Common myeloid progenitor, CD34-positive (primary cell): ENCODE measurements around the gene MTFMT.

Source experiments
- CTCF ChIA-PET: fragments of 350-600 bp; sonication (Branson Sonifier 250); formaldehyde crosslinking; loops from one replicate; lab custom pipeline; 2021; ENCODE audit warnings: antibody characterized with exemption; lab: Charles Lee
- POLR2A ChIA-PET: fragments of 350-600 bp; sonication (Branson Sonifier 250); formaldehyde crosslinking; loops from one replicate; lab custom pipeline; 2021; ENCODE audit warnings: antibody characterized with exemption; lab: Charles Lee
- DNase-seq, 3 donors: peaks; one replicate each; pipeline versions ENCODE4 v3.0.0 to v3.0.0-alpha.2; 2013
- H3K27ac ChIP-seq, 2 experiments: 1 replicate in 1 of 2; 2 replicates in 1 of 2; pipeline ENCODE4 v1.7.0; 2013; ENCODE audit warnings: inconsistent platforms in 2 of 2, low read length in 2 of 2, mild to moderate bottlenecking in 2 of 2, low read depth in 1 of 2, moderate library complexity in 1 of 2; ENCODE audit not compliant: severe bottlenecking in 2 of 2, insufficient read depth in 1 of 2, poor library complexity in 1 of 2
- H3K27me3 ChIP-seq, 5 experiments: replicated peaks in 2 of 5; 1 replicate in 3 of 5; 2 replicates in 2 of 5; pipeline versions ENCODE4 v1.6.1 to v1.7.0; 2013; ENCODE audit warnings: low read length in 4 of 5, mild to moderate bottlenecking in 2 of 5, moderate library complexity in 2 of 5, inconsistent platforms in 1 of 5; ENCODE audit not compliant: insufficient read depth in 5 of 5, control insufficient read depth in 4 of 5
- H3K36me3 ChIP-seq, 4 experiments: 1 replicate in 2 of 4; 2 replicates in 2 of 4; pipeline versions ENCODE4 v1.6.1 to v1.7.0; 2013; ENCODE audit warnings: low read length in 3 of 4, control low read depth in 1 of 4, mild to moderate bottlenecking in 1 of 4; ENCODE audit not compliant: control insufficient read depth in 4 of 4, insufficient read depth in 4 of 4
- H3K4me1 ChIP-seq, 4 experiments: 1 replicate in 3 of 4; 2 replicates in 1 of 4; pipeline versions ENCODE4 v1.6.1 to v1.7.1; 2013; ENCODE audit warnings: low read length in 3 of 4, mild to moderate bottlenecking in 3 of 4, control low read depth in 1 of 4, inconsistent platforms in 1 of 4, moderate library complexity in 1 of 4; ENCODE audit not compliant: control insufficient read depth in 4 of 4, insufficient read depth in 4 of 4; ENCODE audit errors: control extremely low read depth in 1 of 4
- H3K4me3 ChIP-seq, 7 experiments: 1 replicate in 4 of 7; 2 replicates in 3 of 7; pipeline versions ENCODE4 v1.5.1 to v1.7.0; 2013; ENCODE audit warnings: mild to moderate bottlenecking in 7 of 7, low read length in 6 of 7, moderate library complexity in 6 of 7, inconsistent platforms in 2 of 7, low read depth in 2 of 7, control low read depth in 1 of 7; ENCODE audit not compliant: insufficient read depth in 4 of 7, control insufficient read depth in 1 of 7; ENCODE audit errors: extremely low read depth in 1 of 7
- H3K9me3 ChIP-seq, 5 experiments: 1 replicate in 4 of 5; 2 replicates in 1 of 5; pipeline versions ENCODE4 v1.6.1 to v1.7.1; 2013; ENCODE audit warnings: low read length in 4 of 5, mild to moderate bottlenecking in 2 of 5, inconsistent platforms in 1 of 5, low read depth in 1 of 5, moderate library complexity in 1 of 5; ENCODE audit not compliant: control insufficient read depth in 4 of 5, insufficient read depth in 2 of 5; ENCODE audit errors: control extremely low read depth in 1 of 5
- WGBS: methylation state at CpG from one replicate; pipeline ENCODE4 v1.1.5; 2013; ENCODE audit not compliant: insufficient coverage; 5-methylcytosine and 5-hydroxymethylcytosine counted together

Gene MTFMT

GRCh38 chr15:65041787-65042186, 12.3 kb upstream of the MTFMT start:
- CTCF ChIA-PET: interaction anchor here (1.1 to 3.2 kb wide), 7 partner anchors 9 to 60 kb away, joined by 3 to 18 read pairs (median 8); no protein-coding TSS in a partner anchor
- 100% methylated on average over 1 of the region's 2 CpGs for WGBS
- Histone ChIP-seq H3K9me3 (no peaks in the 10 kb centered on the region), H3K27ac (no peak overlapping the region), H3K4me1 (no peaks in the 10 kb centered on the region), H3K27me3 (no peaks in the 10 kb centered on the region), H3K4me3 (no peak overlapping the region), H3K36me3 (no peaks in the 10 kb centered on the region)
- POLR2A ChIA-PET: no interaction called here
- no peak for DNase-seq

- no peak for DNase-seq
- H3K36me3 ChIP-seq: no peaks in the 10 kb centered on the region
- H3K27ac ChIP-seq: no peak overlapping the region
- ChIA-PET POLR2A (no interaction called here), CTCF (interaction anchor here (1.1 to 2.4 kb wide), 3 partner anchors 13 to 61 kb away, joined by 3 to 8 read pairs (median 3); no protein-coding TSS in a partner anchor)
- no peaks in the 10 kb centered on the region for H3K4me1 ChIP-seq
- no peak overlapping the region for H3K4me3 ChIP-seq
- no peaks in the 10 kb centered on the region for H3K27me3 ChIP-seq
- H3K9me3 ChIP-seq: no peaks in the 10 kb centered on the region
- WGBS: 100% methylated on average over 2 of the region's 6 CpGs
Measured at GRCh38 chr15:65040461-65040860, 11.0 kb upstream of the MTFMT start.

DNA sequence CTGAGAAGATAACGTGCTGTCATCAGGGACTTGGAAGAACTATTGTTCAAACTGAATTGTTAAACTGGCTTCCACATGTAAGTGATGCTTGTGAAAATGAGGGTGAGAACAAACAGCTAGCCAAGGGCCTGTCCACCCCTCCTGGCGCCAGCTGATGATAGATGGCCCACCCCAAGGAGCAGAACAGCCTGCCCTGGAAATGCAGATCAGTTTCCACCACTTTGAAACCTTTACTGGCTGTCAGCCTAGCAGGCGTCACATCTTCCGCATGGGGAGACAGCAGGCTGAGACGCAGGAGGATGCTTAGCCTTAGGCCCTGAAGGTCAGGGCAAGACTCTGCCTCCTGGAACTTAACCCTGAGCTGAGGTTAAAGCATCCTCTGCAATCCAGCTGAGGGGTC, 9.4 kb upstream of the MTFMT start:
- Histone ChIP-seq H3K4me3 (no peak overlapping the region), H3K27ac (no peak overlapping the region), H3K36me3 (no peaks in the 10 kb centered on the region), H3K9me3 (no peaks in the 10 kb centered on the region), H3K27me3 (no peaks in the 10 kb centered on the region), H3K4me1 (peaks cover 0 to 1% (median under 1%) of the 10 kb centered on the region in 4 experiments)
- DNase-seq: no peak
- ChIA-PET POLR2A (interaction anchor here (0.6 kb wide), 1 partner anchor 14 kb away, joined by 4 read pairs; no protein-coding TSS in a partner anchor), CTCF (interaction anchor here (1.1 to 1.7 kb wide), 5 partner anchors 12 to 62 kb away, joined by 3 to 6 read pairs (median 5); no protein-coding TSS in a partner anchor)
- WGBS: 100% methylated on average over 4 of the region's 5 CpGs

DNA sequence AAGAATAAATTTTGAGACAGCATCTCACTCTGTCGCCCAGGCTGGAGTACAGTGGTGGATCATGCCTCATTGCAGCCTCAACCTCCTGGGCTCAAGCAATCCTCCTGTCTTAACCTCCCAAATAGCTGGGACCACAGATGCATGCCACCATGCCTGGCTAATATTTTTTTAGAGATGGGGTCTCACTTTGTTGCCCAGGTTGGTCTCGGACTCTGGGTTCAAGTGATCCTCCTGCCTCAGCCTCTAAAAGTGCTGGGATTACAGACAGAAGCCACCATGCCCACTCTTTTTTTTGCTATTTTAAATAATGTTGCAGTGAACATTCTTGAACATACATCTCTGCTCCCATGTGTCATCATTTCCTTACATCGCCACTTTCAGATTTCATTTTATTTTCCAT, 9.0 kb upstream of the MTFMT start:
- CTCF ChIA-PET: interaction anchor here (1.1 to 1.7 kb wide), 5 partner anchors 13 to 63 kb away, joined by 3 to 6 read pairs (median 5); no protein-coding TSS in a partner anchor
- H3K4me3 ChIP-seq: no peak overlapping the region
- no peak overlapping the region for H3K27ac ChIP-seq
- POLR2A ChIA-PET: no interaction called here
- H3K4me1 ChIP-seq: peaks cover 1 to 5% (median 3%) of the 10 kb centered on the region in 4 experiments
- H3K36me3 ChIP-seq: no peaks in the 10 kb centered on the region
- no peak for DNase-seq
- no peaks in the 10 kb centered on the region for H3K9me3 ChIP-seq
- 92% methylated on average over 3 of the region's 3 CpGs for WGBS
- no peaks in the 10 kb centered on the region for H3K27me3 ChIP-seq

DNA sequence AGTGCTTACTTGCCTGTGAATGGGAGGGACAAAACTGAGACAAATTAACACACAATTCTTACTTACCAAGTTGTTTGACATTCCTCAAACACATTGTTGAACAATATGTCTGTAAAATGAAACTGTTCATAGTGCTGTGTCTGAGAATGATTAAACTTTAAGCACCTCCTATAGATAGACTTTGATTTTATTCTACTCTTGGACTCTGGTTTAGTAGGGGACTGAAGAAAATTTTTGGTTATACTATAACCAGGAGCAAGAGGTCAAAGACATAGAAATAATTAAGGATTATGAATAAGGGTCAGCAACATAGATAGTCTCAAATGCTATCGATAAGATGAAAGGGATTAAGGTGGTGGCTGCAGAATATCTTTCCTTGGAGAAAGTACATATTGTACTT, 7.9 kb upstream of the MTFMT start:
- H3K27me3 ChIP-seq: peaks cover 0 to 1% (median 0%) of the 10 kb centered on the region in 5 experiments
- peaks cover 2 to 12% (median 7%) of the 10 kb centered on the region in 4 experiments for H3K4me1 ChIP-seq
- CTCF ChIA-PET: interaction anchor here (0.7 kb wide), 1 partner anchor 278 kb away, joined by 3 read pairs; no protein-coding TSS in a partner anchor
- POLR2A ChIA-PET: no interaction called here
- WGBS: no CpG with 5 or more reads among the region's 1 CpG
- no peak overlapping the region for H3K4me3 ChIP-seq
- H3K27ac ChIP-seq: no peak overlapping the region
- H3K9me3 ChIP-seq: no peaks in the 10 kb centered on the region
- no peaks in the 10 kb centered on the region for H3K36me3 ChIP-seq
- no peak for DNase-seq

- Histone ChIP-seq H3K27ac (no peak overlapping the region), H3K27me3 (peaks cover 0 to 3% (median 0%) of the 10 kb centered on the region in 5 experiments), H3K9me3 (no peaks in the 10 kb centered on the region), H3K4me3 (no peak overlapping the region), H3K4me1 (peaks cover 2 to 14% (median 7%) of the 10 kb centered on the region in 4 experiments), H3K36me3 (no peaks in the 10 kb centered on the region)
- CTCF ChIA-PET: interaction anchor here (0.7 to 4.0 kb wide), 12 partner anchors 8 to 348 kb away, joined by 3 to 31 read pairs (median 4); partner anchors contain the start of genes KBTBD13 and SLC51B
- 98% methylated on average over 10 of the region's 11 CpGs for WGBS
- POLR2A ChIA-PET: no interaction called here
- no peak for DNase-seq
Measured at GRCh38 chr15:65034719-65035118, 5.3 kb upstream of the MTFMT start.

GRCh38 chr15:65033659-65034269, 4.3 kb upstream of the MTFMT start:
- Histone ChIP-seq H3K36me3 (no peaks in the 10 kb centered on the region), H3K27ac (no peak overlapping the region), H3K4me3 (peak overlapping the region in 1 of 7 experiments; percentile 50), H3K9me3 (no peaks in the 10 kb centered on the region), H3K4me1 (peaks cover 2 to 16% (median 9%) of the 10 kb centered on the region in 4 experiments), H3K27me3 (peaks cover 0 to 3% (median 0%) of the 10 kb centered on the region in 5 experiments)
- POLR2A ChIA-PET: interaction anchor here (0.5 kb wide), 1 partner anchor 31 kb away, joined by 3 read pairs; no protein-coding TSS in a partner anchor
- 0% methylated on average over 3 of the region's 4 CpGs for WGBS
- DNase-seq: peak; percentile 53 to 58 (median 56)
- CTCF ChIA-PET: interaction anchor here (0.7 to 4.0 kb wide), 17 partner anchors 9 to 265 kb away, joined by 3 to 31 read pairs (median 4); partner anchors contain the start of genes KBTBD13 and SLC51B
